Measurements from ENCODE around the gene RHPN2.

Gene RHPN2

DNA sequence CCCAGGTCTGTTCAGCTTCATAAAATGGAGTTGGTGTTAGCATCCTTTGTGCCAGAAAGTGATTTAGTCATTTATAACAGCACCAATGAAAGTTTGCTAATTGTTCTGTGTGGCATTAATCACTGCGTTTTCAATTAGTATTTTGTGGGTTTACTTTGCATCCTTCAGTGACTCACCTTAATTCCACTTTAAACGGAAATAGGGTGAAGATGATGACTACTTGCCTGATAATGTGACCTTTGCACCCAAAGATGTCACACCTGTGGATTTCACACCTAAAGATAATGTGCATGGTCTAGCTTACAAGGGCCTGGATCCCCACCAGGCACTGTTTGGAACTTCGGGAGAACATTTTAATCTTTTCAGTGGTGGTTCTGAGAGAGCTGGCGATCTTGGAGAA, 31.3 kb upstream of the RHPN2 start:
- no peak overlapping the region for H3K27ac ChIP-seq (replicated peaks; ENCODE audit: low read length)
- H2BK12ac ChIP-seq (ENCODE audit: low read length), result no peak overlapping the region
- H4K8ac ChIP-seq (ENCODE audit: low read depth, low read length), result no peak overlapping the region
- H2BK15ac ChIP-seq (ENCODE audit: low read length), result no peak overlapping the region
- no peak overlapping the region for H3K4ac ChIP-seq (ENCODE audit: low read length)
- H3K18ac ChIP-seq (ENCODE audit: low read length), result no peak overlapping the region
- no peaks in the 10 kb centered on the region for H3K4me1 ChIP-seq (ENCODE audit: control insufficient read depth in 2 of 2, insufficient read depth in 1 of 2, low read depth in 1 of 2, low read length in 2 of 2)
- H3K14ac ChIP-seq (ENCODE audit: low read length), result no peak overlapping the region
- H2AFZ ChIP-seq (ENCODE audit: low read length), result no peak overlapping the region
- no peak overlapping the region for H2BK120ac ChIP-seq (ENCODE audit: low read depth, low read length)
- peaks cover 44 to 70% of the 10 kb centered on the region in 2 donors for H3K36me3 ChIP-seq (replicated peaks in 1 of 2; ENCODE audit: control insufficient read depth in 2 of 2, insufficient read depth in 2 of 2, low read length in 2 of 2)
- no peak overlapping the region for H2BK5ac ChIP-seq (ENCODE audit: low read length)
- no peak overlapping the region for H4K91ac ChIP-seq (ENCODE audit: low read depth, low read length, poor library complexity)
- H3K9me3 ChIP-seq (replicated peaks in 1 of 2; ENCODE audit: control insufficient read depth in 2 of 2, insufficient read depth in 1 of 2, low read depth in 1 of 2, low read length in 2 of 2), result no peaks in the 10 kb centered on the region
- no peak overlapping the region for H3K9ac ChIP-seq (ENCODE audit: low read depth, low read length, poor library complexity)
- H3K4me2 ChIP-seq (ENCODE audit: insufficient read depth, low read length, poor library complexity, severe bottlenecking), result no peak overlapping the region
- no CpG with 5 or more reads among the region's 4 CpGs for WGBS, 2 donors (ENCODE audit: extremely low coverage in 2 of 2, insufficient read length in 2 of 2, insufficient replicate concordance in 1 of 2)
- H3K23ac ChIP-seq (ENCODE audit: low read depth, low read length, poor library complexity), result no peak overlapping the region
- H2AK5ac ChIP-seq (ENCODE audit: low read depth, low read length), result no peak overlapping the region
- no peaks in the 10 kb centered on the region for H3K79me1 ChIP-seq (ENCODE audit: low read depth, low read length)
- no peak for DNase-seq (ENCODE audit: low spot score)
- H3K27me3 ChIP-seq (ENCODE audit: control insufficient read depth in 3 of 3, insufficient read depth in 3 of 3, low read depth in 1 of 3, low read length in 3 of 3), result no peaks in the 10 kb centered on the region
- no peak overlapping the region for H3K4me3 ChIP-seq (ENCODE audit: low read length in 2 of 2)

- Histone ChIP-seq H3K9me3 (replicated peaks in 1 of 2; ENCODE audit: control insufficient read depth in 2 of 2, insufficient read depth in 1 of 2, low read depth in 1 of 2, low read length in 2 of 2) (no peaks in the 10 kb centered on the region), H2BK120ac (ENCODE audit: low read depth, low read length) (no peak overlapping the region), H2AK5ac (ENCODE audit: low read depth, low read length) (no peak overlapping the region), H2BK5ac (ENCODE audit: low read length) (no peak overlapping the region), H2BK12ac (ENCODE audit: low read length) (no peak overlapping the region), H3K4me1 (ENCODE audit: control insufficient read depth in 2 of 2, insufficient read depth in 1 of 2, low read depth in 1 of 2, low read length in 2 of 2) (no peaks in the 10 kb centered on the region), H3K79me1 (ENCODE audit: low read depth, low read length) (no peaks in the 10 kb centered on the region), H3K4me3 (ENCODE audit: low read length in 2 of 2) (no peak overlapping the region), H2AFZ (ENCODE audit: low read length) (no peak overlapping the region), H3K36me3 (replicated peaks in 1 of 2; ENCODE audit: control insufficient read depth in 2 of 2, insufficient read depth in 2 of 2, low read length in 2 of 2) (peaks cover 45 to 77% of the 10 kb centered on the region in 2 donors), H3K23ac (ENCODE audit: low read depth, low read length, poor library complexity) (no peak overlapping the region), H3K18ac (ENCODE audit: low read length) (no peak overlapping the region), H3K4me2 (ENCODE audit: insufficient read depth, low read length, poor library complexity, severe bottlenecking) (no peak overlapping the region), H2BK15ac (ENCODE audit: low read length) (no peak overlapping the region), H4K8ac (ENCODE audit: low read depth, low read length) (no peak overlapping the region), H3K14ac (ENCODE audit: low read length) (no peak overlapping the region), H3K4ac (ENCODE audit: low read length) (no peak overlapping the region), H4K91ac (ENCODE audit: low read depth, low read length, poor library complexity) (no peak overlapping the region), H3K27me3 (ENCODE audit: control insufficient read depth in 3 of 3, insufficient read depth in 3 of 3, low read depth in 1 of 3, low read length in 3 of 3) (no peaks in the 10 kb centered on the region), H3K9ac (ENCODE audit: low read depth, low read length, poor library complexity) (no peak overlapping the region), H3K27ac (replicated peaks; ENCODE audit: low read length) (no peak overlapping the region)
- WGBS, 2 donors (ENCODE audit: extremely low coverage in 2 of 2, insufficient read length in 2 of 2, insufficient replicate concordance in 1 of 2), result no CpG with 5 or more reads among the region's 6 CpGs
- no peak for DNase-seq (ENCODE audit: low spot score)
These were observed 29.9 kb upstream of the RHPN2 start for GRCh38 chr19:33094436-33095067.

DNA sequence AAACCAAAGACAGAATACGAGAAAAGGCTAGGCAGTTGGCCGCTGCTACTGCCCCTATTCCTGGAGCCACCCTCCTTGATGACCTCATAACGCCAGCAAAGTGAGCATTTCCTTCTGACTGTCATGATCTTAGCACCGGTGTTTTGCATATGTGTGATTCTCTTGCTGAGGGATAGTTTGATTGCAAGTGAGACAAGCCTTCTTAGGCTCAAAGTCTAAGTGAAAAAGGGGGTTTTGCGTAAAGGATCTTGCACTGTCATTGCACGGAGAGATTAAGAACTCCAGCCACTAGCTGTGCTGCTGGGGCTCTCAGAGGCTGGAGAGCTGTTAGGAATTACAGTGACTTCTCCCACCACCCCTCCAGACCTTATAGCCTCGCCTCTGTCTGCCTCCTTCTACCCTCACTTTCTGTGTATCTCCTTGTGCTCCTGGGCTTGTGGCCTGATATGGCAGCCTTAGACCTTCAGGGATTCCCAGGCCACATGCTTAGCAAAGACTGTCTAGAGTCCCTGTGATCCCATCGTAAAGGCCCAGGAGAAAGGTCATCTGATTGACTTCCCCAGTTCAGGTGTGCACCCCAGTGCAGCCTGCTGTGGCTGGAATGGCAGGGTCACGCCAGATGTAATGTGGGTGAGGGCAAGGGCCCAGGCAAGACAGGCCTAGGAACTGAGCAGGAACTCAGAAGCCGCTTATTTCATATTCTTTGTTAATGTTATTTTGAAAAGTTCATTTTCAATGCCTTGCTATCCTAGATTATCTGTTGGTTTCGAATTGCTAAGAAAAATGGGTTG, 28.9 kb upstream of the RHPN2 start:
- Histone ChIP-seq H2AFZ (ENCODE audit: low read length) (no peak overlapping the region), H3K79me1 (ENCODE audit: low read depth, low read length) (no peaks in the 10 kb centered on the region), H3K9me3 (replicated peaks in 1 of 2; ENCODE audit: control insufficient read depth in 2 of 2, insufficient read depth in 1 of 2, low read depth in 1 of 2, low read length in 2 of 2) (no peaks in the 10 kb centered on the region), H3K27ac (replicated peaks; ENCODE audit: low read length) (no peak overlapping the region), H2BK5ac (ENCODE audit: low read length) (no peak overlapping the region), H3K4ac (ENCODE audit: low read length) (no peak overlapping the region), H3K9ac (ENCODE audit: low read depth, low read length, poor library complexity) (peak overlapping the region; percentile 53), H3K27me3 (ENCODE audit: control insufficient read depth in 3 of 3, insufficient read depth in 3 of 3, low read depth in 1 of 3, low read length in 3 of 3) (no peaks in the 10 kb centered on the region), H3K36me3 (replicated peaks in 1 of 2; ENCODE audit: control insufficient read depth in 2 of 2, insufficient read depth in 2 of 2, low read length in 2 of 2) (peaks cover 44 to 79% of the 10 kb centered on the region in 2 donors), H2BK15ac (ENCODE audit: low read length) (no peak overlapping the region), H4K8ac (ENCODE audit: low read depth, low read length) (no peak overlapping the region), H4K91ac (ENCODE audit: low read depth, low read length, poor library complexity) (no peak overlapping the region), H2AK5ac (ENCODE audit: low read depth, low read length) (no peak overlapping the region), H3K18ac (ENCODE audit: low read length) (no peak overlapping the region), H3K4me1 (ENCODE audit: control insufficient read depth in 2 of 2, insufficient read depth in 1 of 2, low read depth in 1 of 2, low read length in 2 of 2) (no peaks in the 10 kb centered on the region), H2BK12ac (ENCODE audit: low read length) (no peak overlapping the region), H3K14ac (ENCODE audit: low read length) (no peak overlapping the region), H2BK120ac (ENCODE audit: low read depth, low read length) (no peak overlapping the region), H3K4me2 (ENCODE audit: insufficient read depth, low read length, poor library complexity, severe bottlenecking) (no peak overlapping the region), H3K4me3 (ENCODE audit: low read length in 2 of 2) (no peak overlapping the region), H3K23ac (ENCODE audit: low read depth, low read length, poor library complexity) (no peak overlapping the region)
- no CpG with 5 or more reads among the region's 11 CpGs for WGBS, 2 donors (ENCODE audit: extremely low coverage in 2 of 2, insufficient read length in 2 of 2, insufficient replicate concordance in 1 of 2)
- no peak for DNase-seq (ENCODE audit: low spot score)

DNA sequence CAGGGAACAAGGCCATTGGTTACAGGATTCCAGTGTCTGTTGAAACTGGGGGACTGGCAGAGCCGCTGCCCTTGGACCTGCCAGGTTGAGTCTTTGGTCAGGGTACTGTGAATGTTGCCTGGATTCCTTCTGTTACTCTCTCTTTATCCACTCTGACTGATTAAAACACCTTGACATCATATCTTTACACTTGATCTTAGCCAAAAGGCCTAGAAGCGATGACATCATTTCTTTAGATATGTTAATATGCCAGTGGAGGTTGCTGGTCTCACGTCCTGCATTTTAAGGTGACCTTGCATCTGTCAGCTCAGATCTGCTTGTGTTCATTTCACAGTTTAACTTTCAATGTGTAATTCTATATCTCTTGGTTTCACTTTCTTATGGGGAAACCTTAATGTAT, 25.5 kb upstream of the RHPN2 start:
- no peak overlapping the region for H4K91ac ChIP-seq (ENCODE audit: low read depth, low read length, poor library complexity)
- WGBS, 2 donors (ENCODE audit: extremely low coverage in 2 of 2, insufficient read length in 2 of 2, insufficient replicate concordance in 1 of 2), result no CpG with 5 or more reads among the region's 3 CpGs
- H3K9me3 ChIP-seq (replicated peaks in 1 of 2; ENCODE audit: control insufficient read depth in 2 of 2, insufficient read depth in 1 of 2, low read depth in 1 of 2, low read length in 2 of 2), result no peaks in the 10 kb centered on the region
- H2BK120ac ChIP-seq (ENCODE audit: low read depth, low read length), result no peak overlapping the region
- no peak overlapping the region for H3K4ac ChIP-seq (ENCODE audit: low read length)
- H3K4me2 ChIP-seq (ENCODE audit: insufficient read depth, low read length, poor library complexity, severe bottlenecking), result no peak overlapping the region
- DNase-seq (ENCODE audit: low spot score), result no peak
- H3K27ac ChIP-seq (replicated peaks; ENCODE audit: low read length), result no peak overlapping the region
- H3K18ac ChIP-seq (ENCODE audit: low read length), result no peak overlapping the region
- no peak overlapping the region for H2AFZ ChIP-seq (ENCODE audit: low read length)
- H2BK15ac ChIP-seq (ENCODE audit: low read length), result no peak overlapping the region
- no peak overlapping the region for H3K14ac ChIP-seq (ENCODE audit: low read length)
- peaks cover 1% of the 10 kb centered on the region for H3K79me1 ChIP-seq (ENCODE audit: low read depth, low read length)
- H3K23ac ChIP-seq (ENCODE audit: low read depth, low read length, poor library complexity), result no peak overlapping the region
- no peak overlapping the region for H3K4me3 ChIP-seq (ENCODE audit: low read length in 2 of 2)
- H3K27me3 ChIP-seq (ENCODE audit: control insufficient read depth in 3 of 3, insufficient read depth in 3 of 3, low read depth in 1 of 3, low read length in 3 of 3), result no peaks in the 10 kb centered on the region
- H3K36me3 ChIP-seq (replicated peaks in 1 of 2; ENCODE audit: control insufficient read depth in 2 of 2, insufficient read depth in 2 of 2, low read length in 2 of 2), result peaks cover 24 to 60% of the 10 kb centered on the region in 2 donors
- no peak overlapping the region for H4K8ac ChIP-seq (ENCODE audit: low read depth, low read length)
- no peak overlapping the region for H2BK5ac ChIP-seq (ENCODE audit: low read length)
- H3K9ac ChIP-seq (ENCODE audit: low read depth, low read length, poor library complexity), result no peak overlapping the region
- H3K4me1 ChIP-seq (ENCODE audit: control insufficient read depth in 2 of 2, insufficient read depth in 1 of 2, low read depth in 1 of 2, low read length in 2 of 2), result no peaks in the 10 kb centered on the region
- H2BK12ac ChIP-seq (ENCODE audit: low read length), result no peak overlapping the region
- H2AK5ac ChIP-seq (ENCODE audit: low read depth, low read length), result no peak overlapping the region
